ENCODE results near the gene ARMC12. TPM values are rescaled to one million over a fixed set of nuclear protein-coding genes. Genes with fewer than 3 reads are reported as not detected.

The ARMC12 gene
- total and polyA plus RNA-seq, 2 of the 13 experiments (the other 11 are each of a cell fraction or from before 2014, with no cell fraction given) = 1.3 TPM; not detected in 1

DNA sequence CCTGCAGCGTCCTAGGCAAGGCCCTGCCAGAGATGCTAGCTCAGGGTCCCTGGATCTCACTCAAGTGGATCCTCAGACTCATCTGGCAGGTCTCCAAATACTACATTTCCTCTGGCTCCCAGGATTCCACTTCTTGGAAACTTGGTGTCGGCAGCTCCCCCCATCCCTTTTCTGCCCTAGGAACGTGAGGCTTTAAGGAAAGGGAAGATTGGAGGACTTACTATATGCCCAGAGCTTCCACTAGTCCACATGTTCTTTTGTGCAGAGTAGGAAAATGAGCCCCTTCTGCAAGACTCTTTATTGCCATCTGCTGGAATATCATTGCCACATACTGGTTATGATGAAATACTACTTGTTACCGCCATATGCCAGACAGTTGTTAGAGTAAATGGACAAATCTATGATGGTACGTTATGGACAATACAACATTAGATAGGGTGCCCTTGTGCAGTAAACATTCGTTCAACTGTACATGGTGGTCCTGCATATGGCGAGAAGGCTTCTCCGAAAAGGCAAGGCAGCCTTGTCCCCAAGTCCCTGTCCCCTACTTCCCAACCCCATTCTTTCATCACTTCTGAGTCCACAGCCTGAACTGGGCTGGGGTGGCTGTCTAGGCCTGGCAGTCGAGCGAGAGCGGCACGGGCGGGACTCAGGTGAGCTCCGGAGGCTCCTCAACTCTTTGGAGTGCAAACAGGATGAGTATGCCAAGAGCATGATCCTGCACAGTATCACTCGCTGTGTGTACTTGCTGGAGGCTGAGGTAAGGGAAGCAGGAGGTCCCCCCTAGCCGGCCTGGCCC, 780 bp downstream of the ARMC12 start (continued):
- TF ChIP-seq, protein P1, sequence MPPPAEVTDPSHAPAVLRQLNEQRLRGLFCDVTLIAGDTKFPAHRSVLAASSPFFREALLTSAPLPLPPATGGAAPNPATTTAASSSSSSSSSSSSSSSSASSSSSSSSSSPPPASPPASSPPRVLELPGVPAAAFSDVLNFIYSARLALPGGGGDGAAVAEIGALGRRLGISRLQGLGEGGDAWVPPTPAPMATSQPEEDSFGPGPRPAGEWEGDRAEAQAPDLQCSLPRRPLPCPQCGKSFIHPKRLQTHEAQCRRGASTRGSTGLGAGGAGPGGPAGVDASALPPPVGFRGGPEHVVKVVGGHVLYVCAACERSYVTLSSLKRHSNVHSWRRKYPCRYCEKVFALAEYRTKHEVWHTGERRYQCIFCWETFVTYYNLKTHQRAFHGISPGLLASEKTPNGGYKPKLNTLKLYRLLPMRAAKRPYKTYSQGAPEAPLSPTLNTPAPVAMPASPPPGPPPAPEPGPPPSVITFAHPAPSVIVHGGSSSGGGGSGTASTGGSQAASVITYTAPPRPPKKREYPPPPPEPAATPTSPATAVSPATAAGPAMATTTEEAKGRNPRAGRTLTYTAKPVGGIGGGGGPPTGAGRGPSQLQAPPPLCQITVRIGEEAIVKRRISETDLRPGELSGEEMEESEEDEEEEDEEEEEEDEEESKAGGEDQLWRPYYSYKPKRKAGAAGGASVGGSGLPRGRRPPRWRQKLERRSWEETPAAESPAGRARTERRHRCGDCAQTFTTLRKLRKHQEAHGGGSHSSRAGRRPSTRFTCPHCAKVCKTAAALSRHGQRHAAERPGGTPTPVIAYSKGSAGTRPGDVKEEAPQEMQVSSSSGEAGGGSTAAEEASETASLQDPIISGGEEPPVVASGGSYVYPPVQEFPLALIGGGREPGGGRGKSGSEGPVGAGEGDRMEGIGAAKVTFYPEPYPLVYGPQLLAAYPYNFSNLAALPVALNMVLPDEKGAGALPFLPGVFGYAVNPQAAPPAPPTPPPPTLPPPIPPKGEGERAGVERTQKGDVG (CRISPR knock-in tag; IDR thresholded peaks at IDR 0.05; ENCODE audit: borderline replicate concordance) = peak; percentile 38; the same call in 1 of the 2 replicates
- TF ChIP-seq, protein P2, sequence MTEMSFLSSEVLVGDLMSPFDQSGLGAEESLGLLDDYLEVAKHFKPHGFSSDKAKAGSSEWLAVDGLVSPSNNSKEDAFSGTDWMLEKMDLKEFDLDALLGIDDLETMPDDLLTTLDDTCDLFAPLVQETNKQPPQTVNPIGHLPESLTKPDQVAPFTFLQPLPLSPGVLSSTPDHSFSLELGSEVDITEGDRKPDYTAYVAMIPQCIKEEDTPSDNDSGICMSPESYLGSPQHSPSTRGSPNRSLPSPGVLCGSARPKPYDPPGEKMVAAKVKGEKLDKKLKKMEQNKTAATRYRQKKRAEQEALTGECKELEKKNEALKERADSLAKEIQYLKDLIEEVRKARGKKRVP (CRISPR knock-in tag; IDR thresholded peaks at IDR 0.05) = peak; percentile 72 to 90; a peak in 2 of 4 replicates
- TF ChIP-seq MED1 (CRISPR knock-in tag; IDR thresholded peaks at IDR 0.05) = 0 out of 2 replicates have a peak, but pooled peaks have one; percentile 22
- TF ChIP-seq, protein P3, sequence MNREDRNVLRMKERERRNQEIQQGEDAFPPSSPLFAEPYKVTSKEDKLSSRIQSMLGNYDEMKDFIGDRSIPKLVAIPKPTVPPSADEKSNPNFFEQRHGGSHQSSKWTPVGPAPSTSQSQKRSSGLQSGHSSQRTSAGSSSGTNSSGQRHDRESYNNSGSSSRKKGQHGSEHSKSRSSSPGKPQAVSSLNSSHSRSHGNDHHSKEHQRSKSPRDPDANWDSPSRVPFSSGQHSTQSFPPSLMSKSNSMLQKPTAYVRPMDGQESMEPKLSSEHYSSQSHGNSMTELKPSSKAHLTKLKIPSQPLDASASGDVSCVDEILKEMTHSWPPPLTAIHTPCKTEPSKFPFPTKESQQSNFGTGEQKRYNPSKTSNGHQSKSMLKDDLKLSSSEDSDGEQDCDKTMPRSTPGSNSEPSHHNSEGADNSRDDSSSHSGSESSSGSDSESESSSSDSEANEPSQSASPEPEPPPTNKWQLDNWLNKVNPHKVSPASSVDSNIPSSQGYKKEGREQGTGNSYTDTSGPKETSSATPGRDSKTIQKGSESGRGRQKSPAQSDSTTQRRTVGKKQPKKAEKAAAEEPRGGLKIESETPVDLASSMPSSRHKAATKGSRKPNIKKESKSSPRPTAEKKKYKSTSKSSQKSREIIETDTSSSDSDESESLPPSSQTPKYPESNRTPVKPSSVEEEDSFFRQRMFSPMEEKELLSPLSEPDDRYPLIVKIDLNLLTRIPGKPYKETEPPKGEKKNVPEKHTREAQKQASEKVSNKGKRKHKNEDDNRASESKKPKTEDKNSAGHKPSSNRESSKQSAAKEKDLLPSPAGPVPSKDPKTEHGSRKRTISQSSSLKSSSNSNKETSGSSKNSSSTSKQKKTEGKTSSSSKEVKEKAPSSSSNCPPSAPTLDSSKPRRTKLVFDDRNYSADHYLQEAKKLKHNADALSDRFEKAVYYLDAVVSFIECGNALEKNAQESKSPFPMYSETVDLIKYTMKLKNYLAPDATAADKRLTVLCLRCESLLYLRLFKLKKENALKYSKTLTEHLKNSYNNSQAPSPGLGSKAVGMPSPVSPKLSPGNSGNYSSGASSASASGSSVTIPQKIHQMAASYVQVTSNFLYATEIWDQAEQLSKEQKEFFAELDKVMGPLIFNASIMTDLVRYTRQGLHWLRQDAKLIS (CRISPR knock-in tag; IDR thresholded peaks at IDR 0.05) = no peak
- TF ChIP-seq, protein P4, sequence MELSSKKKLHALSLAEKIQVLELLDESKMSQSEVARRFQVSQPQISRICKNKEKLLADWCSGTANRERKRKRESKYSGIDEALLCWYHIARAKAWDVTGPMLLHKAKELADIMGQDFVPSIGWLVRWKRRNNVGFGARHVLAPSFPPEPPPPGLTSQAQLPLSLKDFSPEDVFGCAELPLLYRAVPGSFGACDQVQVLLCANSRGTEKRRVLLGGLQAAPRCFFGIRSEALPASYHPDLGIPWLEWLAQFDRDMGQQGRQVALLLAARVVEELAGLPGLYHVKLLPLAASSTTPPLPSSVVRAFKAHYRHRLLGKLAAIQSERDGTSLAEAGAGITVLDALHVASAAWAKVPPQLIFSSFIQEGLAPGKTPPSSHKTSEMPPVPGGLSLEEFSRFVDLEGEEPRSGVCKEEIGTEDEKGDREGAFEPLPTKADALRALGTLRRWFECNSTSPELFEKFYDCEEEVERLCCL (CRISPR knock-in tag; IDR thresholded peaks at IDR 0.05; ENCODE audit: borderline replicate concordance) = no peak; the same call in 1 of the 2 replicates
- TF ChIP-seq, protein P5, sequence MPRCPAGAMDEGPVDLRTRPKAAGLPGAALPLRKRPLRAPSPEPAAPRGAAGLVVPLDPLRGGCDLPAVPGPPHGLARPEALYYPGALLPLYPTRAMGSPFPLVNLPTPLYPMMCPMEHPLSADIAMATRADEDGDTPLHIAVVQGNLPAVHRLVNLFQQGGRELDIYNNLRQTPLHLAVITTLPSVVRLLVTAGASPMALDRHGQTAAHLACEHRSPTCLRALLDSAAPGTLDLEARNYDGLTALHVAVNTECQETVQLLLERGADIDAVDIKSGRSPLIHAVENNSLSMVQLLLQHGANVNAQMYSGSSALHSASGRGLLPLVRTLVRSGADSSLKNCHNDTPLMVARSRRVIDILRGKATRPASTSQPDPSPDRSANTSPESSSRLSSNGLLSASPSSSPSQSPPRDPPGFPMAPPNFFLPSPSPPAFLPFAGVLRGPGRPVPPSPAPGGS (CRISPR knock-in tag; IDR thresholded peaks at IDR 0.05) = no peak
- TF ChIP-seq EP300 (IDR thresholded peaks at IDR 0.05; ENCODE audit: low read depth in 2 of 2, low read length in 2 of 2) = peak in 1 of 2 experiments; percentile 62; a peak in 1 of 4 replicates
- TF ChIP-seq EP300 (CRISPR knock-in tag; IDR thresholded peaks at IDR 0.05; ENCODE audit: borderline replicate concordance) = no peak; the same call in 1 of the 2 replicates

Measured in HepG2 (cell line).